ENCODE data around the gene TNP2.
"Not testable (repeated sequence)": the region's sequence is repeated elsewhere in the genome, so short reads cannot be mapped to it uniquely, and the experiment has no call there.

The TNP2 gene

GRCh38 chr16:11239644-11240632 lies 29.2 kb downstream of the TNP2 start:
- DNase-seq: no peak

GRCh38 chr16:11238272-11239202 lies 30.6 kb downstream of the TNP2 start:
- no peak for DNase-seq

GRCh38 chr16:11236461-11237254 lies 32.5 kb downstream of the TNP2 start:
- DNase-seq: peak; percentile 95

GRCh38 chr16:11235703-11235991 lies 33.5 kb downstream of the TNP2 start:
- DNase-seq: peak; percentile 83

GRCh38 chr16:11234884-11235702 lies 34.0 kb downstream of the TNP2 start:
- peak; percentile 48 for DNase-seq

GRCh38 chr16:11233727-11234376 lies 35.3 kb downstream of the TNP2 start:
- peak; percentile 62 for DNase-seq

- peak; percentile 96 for DNase-seq
Measured at GRCh38 chr16:11232852-11233726, 36.0 kb downstream of the TNP2 start.

GRCh38 chr16:11232302-11232851 lies 36.7 kb downstream of the TNP2 start:
- DNase-seq: no peak

GRCh38 chr16:11231367-11231970 lies 37.7 kb downstream of the TNP2 start:
- no peak for DNase-seq

GRCh38 chr16:11229906-11230305 lies 39.2 kb downstream of the TNP2 start:
- no peak for DNase-seq

GRCh38 chr16:11229432-11229831 lies 39.7 kb downstream of the TNP2 start:
- DNase-seq: no peak

GRCh38 chr16:11225677-11226549 lies 43.2 kb downstream of the TNP2 start:
- no peak for DNase-seq

- DNase-seq: peak; percentile 46
Measured at GRCh38 chr16:11224894-11225676, 44.0 kb downstream of the TNP2 start.

- DNase-seq: peak; percentile 95
Measured at GRCh38 chr16:11224096-11224893, 44.8 kb downstream of the TNP2 start.

GRCh38 chr16:11220507-11220906 lies 48.6 kb downstream of the TNP2 start:
- not testable (repeated sequence) for DNase-seq

GRCh38 chr16:11219178-11219577 lies 49.9 kb downstream of the TNP2 start:
- peak; percentile 51 for DNase-seq

- DNase-seq: no peak
Measured at GRCh38 chr16:11218604-11218962, 50.5 kb downstream of the TNP2 start.
